Heart right ventricle (tissue), 16 donors: ENCODE results near the gene TXN2. TPM values are rescaled to one million over a fixed set of nuclear protein-coding genes. Genes with fewer than 3 reads are reported as not detected.
"Not testable (repeated sequence)": the region's sequence is repeated elsewhere in the genome, so short reads cannot be mapped to it uniquely, and the experiment has no call there.

ENCODE experiments used
- ATAC-seq, 8 donors: fragments of 200-7000 bp; cut with Tn5 transposase; one replicate each; pipeline ENCODE4 v1.9.1; 2020; ENCODE audit warnings: mild to moderate bottlenecking in 8 of 8, moderate library complexity in 8 of 8, moderate number of reproducible peaks in 1 of 8
- DNase-seq, 2 donors: peaks; one replicate each; pipeline ENCODE4 v3.0.0-alpha.2; 2020
- H3K27ac ChIP-seq, 10 donors: fragments of 200-600 bp; sonication (generic) in 2 of 10; one replicate each; pipeline versions ENCODE4 v1.5.0 to v1.8.0; 2020 to 2022; ENCODE audit warnings: mild to moderate bottlenecking in 3 of 10
- H3K27me3 ChIP-seq, 7 donors: fragments of 200-600 bp; one replicate each; pipeline ENCODE4 v1.8.0; 2021 to 2022; ENCODE audit warnings: mild to moderate bottlenecking in 2 of 7
- H3K36me3 ChIP-seq, 9 donors: fragments of 200-600 bp; sonication (generic) in 1 of 9; one replicate each; pipeline versions ENCODE4 v1.5.0 to v1.8.0; 2020 to 2022; ENCODE audit warnings: mild to moderate bottlenecking in 2 of 9
- H3K4me1 ChIP-seq, 9 donors: fragments of 200-600 bp; sonication (generic) in 1 of 9; one replicate each; pipeline versions ENCODE4 v1.5.0 to v1.8.0; 2020 to 2022; ENCODE audit warnings: mild to moderate bottlenecking in 4 of 9
- H3K4me3 ChIP-seq, 10 donors: fragments of 200-600 bp; sonication (generic) in 2 of 10; one replicate each; pipeline versions ENCODE4 v1.5.0 to v1.8.0; 2020 to 2022; ENCODE audit warnings: mild to moderate bottlenecking in 7 of 10, moderate library complexity in 2 of 10
- H3K9me3 ChIP-seq, 11 donors: fragments of 200-600 bp in 10 of 11; sonication (generic) in 2 of 11; one replicate each; pipeline versions ENCODE4 v1.5.0 to v1.8.0; 2013 to 2022; ENCODE audit warnings: mild to moderate bottlenecking in 2 of 11, control low read depth in 1 of 11, moderate library complexity in 1 of 11
- CTCF ChIP-seq, 9 donors: fragments of 200-600 bp; sonication (generic) in 2 of 9; IDR thresholded peaks; one replicate each; pipeline versions ENCODE4 v1.5.0 to v1.8.0; 2021 to 2022; ENCODE audit warnings: antibody characterized with exemption in 9 of 9, mild to moderate bottlenecking in 5 of 9, moderate library complexity in 1 of 9
- WGBS, 2 donors: extraction: QIAGEN DNeasy Blood & Tissue Kit; methylation state at CpG; one replicate each; pipeline ENCODE4 v1.1.7; 2013; ENCODE audit warnings: inconsistent platforms in 1 of 2; 5-methylcytosine and 5-hydroxymethylcytosine counted together
- intact Hi-C, 10 donors: fragments of 100-400 bp; cut with DNase I; formaldehyde crosslinking; loops; one replicate each; pipeline versions ENCODE4 v1.11.1 to v1.14.2; 2022
- polyA plus RNA-seq, 2 donors: library from polyadenylated mRNA; stranded (reverse); fragments of 200-250 nt; gene quantifications; one replicate each; pipeline ENCODE4 v1.2.3, GENCODE V29; 2013
- total RNA-seq, 10 donors: library from RNA; stranded (reverse); fragmentation: NEBNext Ultra II Directional in 3 of 10; extraction: Animal tissue kit (Norgen Biotek cat#: 25700) in 3 of 10; gene quantifications; one replicate each; pipeline versions ENCODE4 v1.2.1 to v1.2.4, GENCODE V29; 2021 to 2023
- donor health status: Arrhythmogenic right ventricular cardiomyopathy.
- donor health status: ischemic (EF 13 %, LVEDD 7.1; RV severe dilation, severe dysfunction).
- donor health status: healthy with polysubstance abuse.
- donor health status: DM: no; HTN: yes; CAD: no.
- donor health status: DM: no; HTN: no; CAD: no.
- donor health status: ischemic (EF 25% LVEDD 6.9; RV normal size, moderate dysfunction).
- donor health status: ischemic (EF 25% LVEDD 5.7; RV mildly dilated, moderate dysfunction).
- donor health status: healthy.
- donor health status: DM: yes; HTN: yes; CAD: no.
- donor health status: Ischemic cardiomyopathy.
- donor health status: ischemic (EF 35%, LVEDD 5.7; RV mildly dilated, moderate dysfunction).
- donor health status: nonischemic (EF 11% LVEDD 7.7; RV severe dilation, severe dysfunction).
- donor health status: DM: yes; HTN: yes; CAD: no.
- donor health status: PGD.
- donor health status: ischemic (EF 29% LVEDD 5.4; RV normal size, mild dysfunction).
- donor health status: nonischemic (EF 23%, LVEDD 6.1; RV moderate dilation, normal function).

Gene TXN2
- total and polyA plus RNA-seq, 12 donors: 103 to 155 (median 122) TPM

- Histone ChIP-seq H3K4me3 (peak overlapping the region in 9 of 10 donors; percentile 37 to 59 (median 54)), H3K4me1 (peaks cover 24 to 86% (median 65%) of the 10 kb centered on the region in 9 donors), H3K27me3 (no peaks in the 10 kb centered on the region), H3K27ac (peak overlapping the region; percentile 72 to 97 (median 94)), H3K9me3 (no peaks in the 10 kb centered on the region), H3K36me3 (no peaks in the 10 kb centered on the region)
- TF ChIP-seq CTCF (IDR thresholded peaks at IDR 0.05): peak in 4 of 9 donors; percentile 16 to 48 (median 40)
- intact Hi-C loops: loop anchor here in 6 of 10 donors (5.0 kb wide), 3 partner anchors 68 to 133 kb away; partner anchors contain the start of gene MYH9 (in 5 of the 6)
- WGBS, 2 donors: 2% methylated on average over 50 to 61 of the region's 61 CpGs
- peak; percentile 85 to 92 (median 88) for ATAC-seq
- peak; percentile 93 to 94 for DNase-seq
These were observed 26.4 kb downstream of the TXN2 start for GRCh38 chr22:36454916-36455570.

GRCh38 chr22:36453855-36454378, 27.5 kb downstream of the TXN2 start:
- intact Hi-C loops: loop anchor here in 4 of 10 donors (5.0 kb wide), 2 partner anchors 67 to 132 kb away; partner anchors contain the start of gene MYH9 (in 3 of the 4)
- Histone ChIP-seq H3K27ac (peak overlapping the region in 9 of 10 donors; percentile 87 to 97 (median 95)), H3K4me1 (peaks cover 26 to 98% (median 74%) of the 10 kb centered on the region in 9 donors), H3K9me3 (no peaks in the 10 kb centered on the region), H3K4me3 (peak overlapping the region in 2 of 10 donors; percentile 54), H3K27me3 (no peaks in the 10 kb centered on the region), H3K36me3 (no peaks in the 10 kb centered on the region)
- WGBS, 2 donors: 97 to 98% methylated on average over 16 of the region's 16 CpGs
- ATAC-seq (no peak), DNase-seq (no peak)
- TF ChIP-seq CTCF (IDR thresholded peaks at IDR 0.05): no peak

GRCh38 chr22:36452978-36453607, 28.3 kb downstream of the TXN2 start:
- ATAC-seq, H3K27me3 ChIP-seq, H3K36me3 ChIP-seq, H3K4me3 ChIP-seq, H3K9me3 ChIP-seq, DNase-seq: not testable (repeated sequence)
- H3K4me1 ChIP-seq: peaks cover 22 to 98% (median 71%) of the 10 kb centered on the region in 9 donors
- H3K27ac ChIP-seq: peak overlapping the region in 9 of 10 donors; percentile 46 to 97 (median 95)
- intact Hi-C loops: loop anchor here in 4 of 10 donors (5.0 kb wide), 2 partner anchors 66 to 131 kb away; partner anchors contain the start of gene MYH9 (in 3 of the 4)
- 85 to 91% methylated on average over 5 of the region's 5 CpGs for WGBS, 2 donors

- H3K4me3 ChIP-seq: peak overlapping the region in 1 of 10 donors; percentile 18
- intact Hi-C loops: loop anchor here in 4 of 10 donors (5.0 kb wide), 2 partner anchors 65 to 130 kb away; partner anchors contain the start of gene MYH9 (in 3 of the 4)
- H3K9me3 ChIP-seq: no peaks in the 10 kb centered on the region
- WGBS, 2 donors: 72 to 78% methylated on average over 9 of the region's 9 CpGs
- no peak for DNase-seq
- H3K36me3 ChIP-seq: no peaks in the 10 kb centered on the region
- no peaks in the 10 kb centered on the region for H3K27me3 ChIP-seq
- H3K27ac ChIP-seq: peak overlapping the region; percentile 63 to 97 (median 94)
- ATAC-seq: no peak
- no peak for TF ChIP-seq CTCF (IDR thresholded peaks at IDR 0.05)
- peaks cover 17 to 98% (median 64%) of the 10 kb centered on the region in 9 donors for H3K4me1 ChIP-seq
These were observed 29.0 kb downstream of the TXN2 start for GRCh38 chr22:36452250-36452977.

- DNase-seq, H3K27me3 ChIP-seq, H3K9me3 ChIP-seq, H3K4me3 ChIP-seq, ATAC-seq, H3K36me3 ChIP-seq: not testable (repeated sequence)
- WGBS, 2 donors: 93% methylated on average over 7 of the region's 7 CpGs
- Histone ChIP-seq H3K4me1 (peaks cover 16 to 93% (median 61%) of the 10 kb centered on the region in 9 donors), H3K27ac (peak overlapping the region in 9 of 10 donors; percentile 69 to 97 (median 95))
- intact Hi-C loops: loop anchor here in 4 of 10 donors (5.0 kb wide), 2 partner anchors 64 to 129 kb away; partner anchors contain the start of gene MYH9 (in 3 of the 4)
These were observed 30.5 kb downstream of the TXN2 start for GRCh38 chr22:36450923-36451322.
